ENCODE data around the gene TEX38.

TEX38 gene

DNA sequence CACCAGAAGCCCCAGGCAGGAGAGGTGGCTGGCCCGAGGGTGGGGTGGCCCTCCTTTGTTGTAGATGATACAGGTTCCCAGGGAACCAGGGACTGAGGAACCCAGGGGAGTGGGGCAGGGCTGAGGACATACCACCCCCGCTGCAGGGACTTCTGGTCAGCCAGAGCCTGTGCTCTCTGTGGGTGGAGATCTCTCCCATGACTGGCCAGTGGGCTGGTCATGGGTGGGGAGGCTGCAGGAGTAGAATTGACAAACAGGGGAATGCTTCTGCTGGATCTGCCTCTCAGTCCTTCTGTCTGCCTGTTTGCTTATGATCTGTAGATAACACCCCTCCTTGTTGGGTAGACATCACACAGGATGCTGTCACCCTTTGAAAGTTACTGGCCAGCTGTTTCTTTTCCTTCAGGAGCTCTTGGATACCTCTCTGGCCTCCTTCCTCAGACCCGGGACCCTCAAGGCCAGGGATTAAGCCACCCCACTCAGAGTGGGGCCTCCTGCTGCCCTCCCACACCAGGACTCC, 50.1 kb downstream of the TEX38 start:
- no peak overlapping the region for H3K4me3 ChIP-seq (ENCODE audit: low read depth, low read length)
- TF ChIP-seq, protein P1, sequence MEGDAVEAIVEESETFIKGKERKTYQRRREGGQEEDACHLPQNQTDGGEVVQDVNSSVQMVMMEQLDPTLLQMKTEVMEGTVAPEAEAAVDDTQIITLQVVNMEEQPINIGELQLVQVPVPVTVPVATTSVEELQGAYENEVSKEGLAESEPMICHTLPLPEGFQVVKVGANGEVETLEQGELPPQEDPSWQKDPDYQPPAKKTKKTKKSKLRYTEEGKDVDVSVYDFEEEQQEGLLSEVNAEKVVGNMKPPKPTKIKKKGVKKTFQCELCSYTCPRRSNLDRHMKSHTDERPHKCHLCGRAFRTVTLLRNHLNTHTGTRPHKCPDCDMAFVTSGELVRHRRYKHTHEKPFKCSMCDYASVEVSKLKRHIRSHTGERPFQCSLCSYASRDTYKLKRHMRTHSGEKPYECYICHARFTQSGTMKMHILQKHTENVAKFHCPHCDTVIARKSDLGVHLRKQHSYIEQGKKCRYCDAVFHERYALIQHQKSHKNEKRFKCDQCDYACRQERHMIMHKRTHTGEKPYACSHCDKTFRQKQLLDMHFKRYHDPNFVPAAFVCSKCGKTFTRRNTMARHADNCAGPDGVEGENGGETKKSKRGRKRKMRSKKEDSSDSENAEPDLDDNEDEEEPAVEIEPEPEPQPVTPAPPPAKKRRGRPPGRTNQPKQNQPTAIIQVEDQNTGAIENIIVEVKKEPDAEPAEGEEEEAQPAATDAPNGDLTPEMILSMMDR (IDR thresholded peaks at IDR 0.05; ENCODE audit: control insufficient read depth, extremely low read depth, insufficient read depth), result no peak
- DNase-seq (ENCODE audit: low read depth), result no peak

Data from LNCaP clone FGC (cell line).